Omental fat pad (tissue), 4 donors: Measurements from ENCODE around the gene PRKAG2. TPM values are rescaled to one million over a fixed set of nuclear protein-coding genes. Genes with fewer than 3 reads are reported as not detected.
"Not testable (repeated sequence)": the region's sequence is repeated elsewhere in the genome, so short reads cannot be mapped to it uniquely, and the experiment has no call there.

Experiments
- ATAC-seq: fragments of 150-250 bp; one replicate; pipeline ENCODE4 v1.9.1; 2016; ENCODE audit warnings: mild to moderate bottlenecking, moderate library complexity; ENCODE audit not compliant: low FRiP score
- DNase-seq: peaks from one replicate; pipeline ENCODE4 v3.0.0-alpha.2; 2019; ENCODE audit warnings: low spot score
- CTCF ChIP-seq, 3 donors: fragments of 450-650 bp; IDR thresholded peaks; one replicate each; pipeline ENCODE4 v1.5.1; 2016 to 2017; ENCODE audit warnings: antibody characterized with exemption in 3 of 3, mild to moderate bottlenecking in 3 of 3, moderate library complexity in 2 of 3
- total RNA-seq, 4 donors: library from RNA; depleted of rRNA; stranded (reverse); fragments of >200 nt; gene quantifications; one replicate each; pipeline ENCODE4 v1.1.0, GENCODE V29; 2016

Gene PRKAG2
- total RNA-seq, 4 donors from 2014 or later = 31.6 to 49.5 (median 36.9) TPM

DNA sequence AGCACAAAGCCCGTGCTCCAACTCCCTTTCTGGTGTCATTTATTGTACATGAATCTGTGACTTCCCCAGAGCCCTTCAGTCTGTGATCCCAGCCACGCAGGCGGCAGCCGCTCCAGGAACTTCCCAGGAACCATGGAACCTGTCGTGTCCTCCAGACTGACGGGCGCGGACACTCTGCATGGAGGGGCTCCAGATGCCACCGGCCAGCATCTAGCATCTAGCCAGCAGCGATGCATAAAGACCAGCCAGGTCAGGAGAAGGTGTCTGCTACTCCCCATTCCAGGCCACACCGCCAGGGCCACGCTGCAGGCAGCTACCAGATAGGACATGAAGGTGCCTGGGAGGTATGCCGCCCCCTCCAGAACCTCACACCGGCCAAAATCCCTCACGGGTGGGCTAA lies 77.4 kb downstream of the PRKAG2 start:
- no peak for TF ChIP-seq CTCF (IDR thresholded peaks at IDR 0.05)
- no peak for ATAC-seq
- DNase-seq = no peak

GRCh38 chr7:151798851-151799448 lies 78.0 kb downstream of the PRKAG2 start:
- no peak for ATAC-seq

DNA sequence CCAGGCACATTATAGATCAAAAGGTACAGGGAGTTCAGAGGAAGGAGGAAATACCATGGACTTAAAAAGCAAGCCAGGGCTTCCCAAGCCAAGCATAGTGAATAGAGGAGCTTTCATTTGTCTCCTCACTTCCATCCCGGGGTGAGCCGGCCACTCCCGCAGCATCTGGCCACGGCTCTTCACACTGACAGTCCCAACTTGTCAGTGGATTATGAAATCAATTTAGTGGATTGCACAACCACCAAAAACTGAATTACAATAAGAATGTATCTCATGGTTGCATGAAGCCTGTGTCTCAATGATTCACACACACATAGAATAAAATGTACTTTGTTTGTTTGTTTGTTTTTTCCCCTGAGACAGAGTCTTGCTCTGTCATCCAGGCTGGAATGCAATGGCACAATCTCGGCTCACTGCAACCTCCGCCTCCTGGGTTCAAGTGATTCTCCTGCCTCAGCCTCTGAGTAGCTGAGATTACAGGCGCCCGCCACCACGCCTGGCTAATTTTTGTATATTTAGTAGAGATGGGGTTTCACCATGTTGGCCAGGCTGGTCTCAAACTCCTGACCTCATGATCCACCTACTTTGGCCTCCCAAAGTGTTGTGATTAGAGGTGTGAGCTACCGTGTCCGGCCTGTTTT lies 79.1 kb downstream of the PRKAG2 start:
- peak; percentile 55 for ATAC-seq
- not testable (repeated sequence) for DNase-seq

More at GRCh38 chr7:151798851-151799448, 78.0 kb downstream of the PRKAG2 start:
- DNase-seq = no peak
- no peak for TF ChIP-seq CTCF (IDR thresholded peaks at IDR 0.05)

DNA sequence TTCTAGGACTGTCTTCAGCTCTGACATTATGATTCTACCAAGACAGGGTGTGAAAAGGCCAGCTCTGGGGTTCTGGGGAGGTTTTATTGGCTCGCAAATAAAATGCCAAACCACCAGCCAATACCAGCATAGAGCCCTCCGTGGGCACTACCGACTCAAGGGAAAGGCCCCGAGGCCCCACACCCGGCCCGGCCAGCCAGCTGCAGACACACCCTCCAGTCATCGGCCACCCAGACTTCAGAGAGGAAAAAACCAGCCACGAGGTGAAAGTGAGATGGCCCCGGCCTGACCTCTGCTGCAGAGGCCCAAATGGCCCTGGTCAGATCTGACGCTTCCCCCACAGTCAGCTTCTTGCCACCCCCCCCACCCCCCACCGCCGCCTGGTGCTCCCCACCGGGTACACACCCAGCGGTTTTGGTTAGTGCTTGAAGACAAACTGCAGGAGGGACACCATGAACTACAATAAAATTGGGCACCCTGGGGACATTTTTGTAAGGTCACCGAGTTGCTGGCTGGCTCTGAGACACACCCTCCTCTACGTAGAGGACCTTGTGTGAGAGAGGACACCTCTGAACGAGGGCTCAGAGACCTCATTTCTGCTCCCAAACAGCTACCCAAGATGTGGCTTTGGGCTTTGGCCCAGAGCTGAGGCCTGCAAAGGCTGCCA lies 79.9 kb downstream of the PRKAG2 start:
- TF ChIP-seq CTCF (IDR thresholded peaks at IDR 0.05) = no peak
- no peak for DNase-seq
- no peak for ATAC-seq

- DNase-seq = no peak
- no peak for TF ChIP-seq CTCF (IDR thresholded peaks at IDR 0.05)
- ATAC-seq = peak; percentile 24
These were observed 80.6 kb downstream of the PRKAG2 start for GRCh38 chr7:151796091-151796870.

GRCh38 chr7:151795168-151795811 lies 81.6 kb downstream of the PRKAG2 start:
- ATAC-seq = no peak
- TF ChIP-seq CTCF (IDR thresholded peaks at IDR 0.05) = no peak
- DNase-seq = no peak
